Aorta (tissue), 5 donors: Measurements from ENCODE around the gene CELSR1. TPM values are rescaled to one million over a fixed set of nuclear protein-coding genes. Genes with fewer than 3 reads are reported as not detected.
A peak's percentile ranks its signal among the peaks of the same experiment; 100 is the strongest.

ENCODE experiments used
- ATAC-seq: fragments of 200-7000 bp; cut with Tn5 transposase; one replicate; pipeline ENCODE4 v1.9.1; 2022; ENCODE audit warnings: moderate library complexity; ENCODE audit not compliant: low FRiP score
- DNase-seq, 2 donors: peaks; one replicate each; pipeline ENCODE4 v3.0.0-alpha.2; 2020
- H3K27ac ChIP-seq, 2 donors: one replicate each; pipeline ENCODE4 v1.5.1; 2013; ENCODE audit warnings: low read length in 2 of 2, mild to moderate bottlenecking in 2 of 2, moderate library complexity in 2 of 2, control low read depth in 1 of 2, inconsistent platforms in 1 of 2, low read depth in 1 of 2
- H3K27me3 ChIP-seq, 2 donors: one replicate each; pipeline ENCODE4 v1.6.1; 2013; ENCODE audit warnings: control low read depth in 1 of 2, low read length in 1 of 2, mild to moderate bottlenecking in 1 of 2, moderate library complexity in 1 of 2; ENCODE audit not compliant: insufficient read depth in 2 of 2, control insufficient read depth in 1 of 2
- H3K36me3 ChIP-seq, 2 donors: one replicate each; pipeline ENCODE4 v1.6.1; 2013; ENCODE audit warnings: control low read depth in 1 of 2, low read length in 1 of 2, mild to moderate bottlenecking in 1 of 2; ENCODE audit not compliant: insufficient read depth in 2 of 2, control insufficient read depth in 1 of 2
- H3K4me1 ChIP-seq, 2 donors: one replicate each; pipeline ENCODE4 v1.6.1; 2013; ENCODE audit warnings: low read length in 2 of 2, control low read depth in 1 of 2, mild to moderate bottlenecking in 1 of 2, moderate library complexity in 1 of 2; ENCODE audit not compliant: insufficient read depth in 2 of 2, control insufficient read depth in 1 of 2
- H3K4me3 ChIP-seq, 2 donors: one replicate each; pipeline ENCODE4 v1.5.1; 2013; ENCODE audit warnings: low read length in 2 of 2, control low read depth in 1 of 2, mild to moderate bottlenecking in 1 of 2
- H3K9me3 ChIP-seq: one replicate; pipeline ENCODE4 v1.6.1; 2013; ENCODE audit warnings: mild to moderate bottlenecking, low read length; ENCODE audit not compliant: control insufficient read depth
- WGBS, 2 donors: extraction: QIAGEN DNeasy Blood & Tissue Kit; methylation state at CpG; one replicate each; pipeline ENCODE4 v1.1.7; 2013; 5-methylcytosine and 5-hydroxymethylcytosine counted together
- intact Hi-C, 2 donors: fragments of 100-400 bp; cut with DNase I; formaldehyde crosslinking; loops; one replicate each; pipeline versions ENCODE4 v1.14.2 to v1.15.0; 2022
- polyA plus RNA-seq, 2 donors: library from polyadenylated mRNA; stranded (reverse); fragments of 200-250 nt; gene quantifications; one replicate each; pipeline ENCODE4 v1.2.3, GENCODE V29; 2013
- total RNA-seq, 2 donors: library from RNA; stranded (reverse); fragmentation: NEBNext Ultra II Directional; extraction: Animal tissue kit (Norgen Biotek cat#: 25700); gene quantifications; one replicate each; pipeline ENCODE4 v1.2.1, GENCODE V29; 2021
- donor health status: healthy with polysubstance abuse.
- donor health status: Bipolar disorder and iron deficiency.
- donor health status: DM: no; HTN: no; CAD: no.
- donor health status: DM: no; HTN: no; CAD: no.
- donor health status: DM: yes; HTN: yes; CAD: no.

Gene CELSR1
- total and polyA plus RNA-seq, 4 donors: 0.15 to 3.0 (median 1.3) TPM

DNA sequence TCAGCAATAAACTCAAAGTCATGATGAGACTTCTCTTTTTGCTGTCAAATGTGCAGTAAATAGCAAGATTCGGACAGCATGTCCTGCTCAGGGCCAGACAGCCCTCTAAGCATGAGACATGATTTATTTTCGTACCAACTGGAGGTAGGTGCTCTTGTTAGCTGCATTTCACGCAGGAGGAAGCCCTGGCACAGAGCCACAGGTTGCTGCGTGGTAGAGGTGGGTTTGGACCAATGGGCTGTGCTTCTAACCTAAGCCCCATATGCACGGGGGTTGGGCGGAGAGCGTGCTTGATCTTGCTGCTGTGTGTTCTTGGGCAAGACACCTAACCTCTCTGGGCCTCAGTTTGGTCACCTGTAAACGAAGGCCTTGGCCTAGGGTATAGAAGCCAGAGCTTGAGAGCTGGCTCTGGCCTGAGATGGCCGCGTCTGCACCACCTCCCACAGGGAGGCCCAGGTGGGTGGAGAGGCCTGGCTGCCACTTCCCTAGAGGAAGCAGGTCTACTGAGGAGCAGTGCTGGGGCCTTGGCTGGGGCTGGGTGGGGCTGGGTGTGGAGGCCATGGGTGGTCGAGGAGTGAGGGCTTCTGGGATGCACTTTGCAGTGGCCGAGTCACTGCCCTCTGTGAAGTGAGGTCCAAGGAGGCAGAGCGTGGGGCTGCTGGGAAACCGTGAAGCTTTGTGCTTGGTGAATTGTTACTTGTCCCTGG, 44.3 kb upstream of the CELSR1 start:
- Histone ChIP-seq H3K4me1 (no peaks in the 10 kb centered on the region), H3K36me3 (no peaks in the 10 kb centered on the region), H3K9me3 (no peaks in the 10 kb centered on the region), H3K27me3 (no peaks in the 10 kb centered on the region), H3K27ac (no peak overlapping the region), H3K4me3 (no peak overlapping the region)
- 85 to 88% methylated on average over 14 of the region's 14 CpGs for WGBS, 2 donors
- DNase-seq (peak; percentile 44 to 76), ATAC-seq (no peak)
- intact Hi-C loops: no loop called here

GRCh38 chr22:46580940-46581537, 43.6 kb upstream of the CELSR1 start:
- intact Hi-C loops: no loop called here
- ATAC-seq (no peak), DNase-seq (peak in 1 of 2 donors; percentile 21)
- Histone ChIP-seq H3K4me3 (no peak overlapping the region), H3K27ac (no peak overlapping the region), H3K27me3 (no peaks in the 10 kb centered on the region), H3K4me1 (no peaks in the 10 kb centered on the region), H3K36me3 (no peaks in the 10 kb centered on the region), H3K9me3 (no peaks in the 10 kb centered on the region)
- 89 to 90% methylated on average over 12 to 13 of the region's 13 CpGs for WGBS, 2 donors

DNA sequence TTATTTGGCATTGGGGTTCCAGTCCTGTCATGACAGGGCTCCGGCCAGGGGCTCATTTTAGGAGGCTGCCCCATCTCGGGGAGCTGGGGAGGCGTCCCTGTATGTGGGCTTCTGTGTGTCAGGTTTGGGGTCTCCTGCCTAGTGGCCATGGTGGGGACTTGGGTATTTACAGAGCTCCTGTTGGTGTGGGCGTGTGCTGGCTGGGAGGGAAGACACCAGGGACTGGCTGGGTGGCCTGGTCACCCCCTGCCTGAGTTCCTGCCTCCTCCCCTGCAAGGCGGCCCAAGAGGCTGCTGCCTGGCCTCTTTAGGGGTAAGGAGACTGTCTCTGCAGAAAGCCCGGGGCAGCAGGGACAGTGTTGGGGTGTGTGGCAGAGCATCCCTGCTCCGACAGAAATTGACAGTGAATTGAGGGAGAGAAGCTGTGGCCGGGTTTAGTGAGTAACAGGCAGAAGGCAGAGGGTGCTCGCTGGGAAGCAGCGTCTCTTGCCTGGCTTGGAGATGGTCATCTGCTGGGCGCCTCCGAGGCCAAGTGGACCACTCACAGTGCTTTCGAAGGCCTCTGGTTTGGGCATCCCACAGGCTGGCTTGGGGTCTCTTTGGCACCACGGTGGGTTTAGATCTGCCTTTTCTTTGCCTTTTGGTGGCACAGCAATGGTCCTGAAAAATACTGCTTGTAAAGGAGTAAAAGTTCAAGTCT, 42.5 kb upstream of the CELSR1 start:
- no peak for ATAC-seq
- no peaks in the 10 kb centered on the region for H3K36me3 ChIP-seq
- WGBS, 2 donors: 85 to 93% methylated on average over 13 to 14 of the region's 14 CpGs
- no peak overlapping the region for H3K27ac ChIP-seq
- no peak overlapping the region for H3K4me3 ChIP-seq
- no peaks in the 10 kb centered on the region for H3K27me3 ChIP-seq
- no peaks in the 10 kb centered on the region for H3K9me3 ChIP-seq
- DNase-seq: peak; percentile 32 to 59
- intact Hi-C loops: loop anchor here in 1 of 2 donors (5.0 to 10.0 kb wide), 2 partner anchors 102 to 155 kb away; partner anchors contain the start of gene CERK
- no peaks in the 10 kb centered on the region for H3K4me1 ChIP-seq

DNA sequence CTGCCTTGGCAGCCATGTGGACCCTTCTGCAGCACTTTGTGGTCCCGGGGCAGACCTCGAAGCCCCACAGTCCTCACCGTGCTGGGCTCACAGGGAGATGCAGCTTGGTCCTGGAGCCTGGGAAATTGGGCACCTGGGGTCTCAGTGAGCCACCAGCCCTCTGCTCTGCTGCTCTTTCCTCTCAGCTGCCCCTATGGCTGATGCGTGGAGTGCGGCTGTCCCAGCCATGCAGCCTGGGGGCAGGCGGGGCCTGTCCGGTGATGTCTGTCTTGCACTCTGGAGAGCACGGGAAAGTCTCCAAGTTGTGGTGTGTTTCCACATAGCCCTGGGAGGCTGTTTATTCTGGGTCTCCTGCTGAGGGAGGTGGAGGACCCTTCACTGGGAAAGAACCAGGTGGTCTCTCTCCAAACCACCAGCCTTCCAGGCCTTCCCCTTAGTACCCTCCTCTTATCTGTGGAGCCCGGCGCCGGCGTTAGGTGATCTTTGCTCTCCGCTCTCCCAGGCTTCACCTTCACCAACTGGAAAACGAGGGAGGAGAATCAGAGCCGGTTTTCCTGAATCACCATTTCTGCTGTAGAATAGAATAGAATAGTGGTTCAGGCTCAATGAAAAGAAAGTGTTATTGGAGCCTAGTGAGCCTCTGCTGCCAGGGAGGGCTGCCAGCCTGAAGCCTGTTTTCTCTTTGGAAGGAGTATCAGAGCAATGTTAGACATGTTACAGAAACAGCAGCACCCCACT, 41.6 kb upstream of the CELSR1 start:
- Histone ChIP-seq H3K4me3 (no peak overlapping the region), H3K27me3 (no peaks in the 10 kb centered on the region), H3K4me1 (no peaks in the 10 kb centered on the region), H3K9me3 (no peaks in the 10 kb centered on the region), H3K36me3 (no peaks in the 10 kb centered on the region), H3K27ac (no peak overlapping the region)
- intact Hi-C loops: loop anchor here in 1 of 2 donors (5.0 to 10.0 kb wide), 2 partner anchors 103 to 156 kb away; partner anchors contain the start of gene CERK
- peak; percentile 52 for ATAC-seq
- WGBS, 2 donors: 56 to 60% methylated on average over 15 of the region's 15 CpGs
- peak in 1 of 2 donors; percentile 58 for DNase-seq

- ATAC-seq (no peak), DNase-seq (peak; percentile 47 to 73)
- Histone ChIP-seq H3K27me3 (no peaks in the 10 kb centered on the region), H3K27ac (no peak overlapping the region), H3K4me1 (no peaks in the 10 kb centered on the region), H3K9me3 (no peaks in the 10 kb centered on the region), H3K36me3 (no peaks in the 10 kb centered on the region), H3K4me3 (no peak overlapping the region)
- intact Hi-C loops: loop anchor here in 1 of 2 donors (5.0 to 10.0 kb wide), 2 partner anchors 104 to 156 kb away; partner anchors contain the start of gene CERK
- WGBS, 2 donors: 67 to 71% methylated on average over 9 of the region's 9 CpGs
Measured at GRCh38 chr22:46578251-46578823, 40.9 kb upstream of the CELSR1 start.

DNA sequence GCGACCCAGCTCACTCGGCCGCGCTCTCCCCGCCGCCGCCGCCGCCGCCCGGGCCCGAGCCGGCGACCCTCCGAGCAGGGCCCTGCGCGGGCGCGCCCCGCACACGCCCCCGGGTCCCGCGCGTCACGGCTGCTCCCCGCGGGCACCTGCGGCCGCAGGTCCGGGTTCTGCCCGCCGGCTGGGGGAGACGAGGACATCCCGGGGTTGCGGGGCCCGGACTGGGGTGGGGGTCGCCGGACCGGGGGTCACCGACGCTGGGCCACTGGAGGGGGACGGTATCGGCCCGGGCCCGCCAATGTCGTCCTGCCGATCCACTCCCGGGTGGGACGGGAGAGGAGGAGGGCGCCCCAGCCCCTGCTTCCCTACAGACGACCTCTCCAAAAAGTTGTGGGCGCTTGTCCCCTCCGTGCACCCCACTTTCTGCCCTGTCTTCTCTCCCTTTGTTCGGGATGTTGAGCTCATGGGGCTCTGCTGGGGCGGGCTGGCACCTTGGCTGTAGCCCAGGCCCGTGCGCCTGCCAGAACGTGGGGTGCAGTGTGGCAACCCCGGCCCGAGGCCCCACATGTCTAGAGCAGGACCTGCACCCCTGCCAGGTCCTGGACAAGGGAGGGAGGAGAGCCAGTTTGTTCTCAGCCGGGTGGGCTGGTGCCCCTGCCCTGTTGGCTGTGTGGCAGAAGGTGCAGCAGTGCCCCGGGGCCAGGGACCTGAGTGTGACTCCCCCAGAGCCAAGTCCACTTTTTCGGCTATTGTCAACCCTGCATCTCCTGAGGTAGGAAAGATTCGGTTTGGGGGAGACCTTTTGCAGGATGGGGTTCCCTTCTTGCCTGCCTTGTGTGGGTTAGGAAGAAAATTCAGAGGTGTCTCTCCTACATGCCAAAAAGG, 40.2 kb upstream of the CELSR1 start:
- DNase-seq (peak; percentile 54 to 79), ATAC-seq (no peak)
- H3K36me3 ChIP-seq: no peaks in the 10 kb centered on the region
- no peaks in the 10 kb centered on the region for H3K4me1 ChIP-seq
- no peak overlapping the region for H3K27ac ChIP-seq
- no peaks in the 10 kb centered on the region for H3K9me3 ChIP-seq
- H3K4me3 ChIP-seq: peak overlapping the region; percentile 77 to 78
- intact Hi-C loops: loop anchor here in 1 of 2 donors (5.0 to 10.0 kb wide), 2 partner anchors 105 to 157 kb away; partner anchors contain the start of gene CERK
- H3K27me3 ChIP-seq: no peaks in the 10 kb centered on the region
- 3 to 4% methylated on average over 32 to 65 of the region's 65 CpGs for WGBS, 2 donors

DNA sequence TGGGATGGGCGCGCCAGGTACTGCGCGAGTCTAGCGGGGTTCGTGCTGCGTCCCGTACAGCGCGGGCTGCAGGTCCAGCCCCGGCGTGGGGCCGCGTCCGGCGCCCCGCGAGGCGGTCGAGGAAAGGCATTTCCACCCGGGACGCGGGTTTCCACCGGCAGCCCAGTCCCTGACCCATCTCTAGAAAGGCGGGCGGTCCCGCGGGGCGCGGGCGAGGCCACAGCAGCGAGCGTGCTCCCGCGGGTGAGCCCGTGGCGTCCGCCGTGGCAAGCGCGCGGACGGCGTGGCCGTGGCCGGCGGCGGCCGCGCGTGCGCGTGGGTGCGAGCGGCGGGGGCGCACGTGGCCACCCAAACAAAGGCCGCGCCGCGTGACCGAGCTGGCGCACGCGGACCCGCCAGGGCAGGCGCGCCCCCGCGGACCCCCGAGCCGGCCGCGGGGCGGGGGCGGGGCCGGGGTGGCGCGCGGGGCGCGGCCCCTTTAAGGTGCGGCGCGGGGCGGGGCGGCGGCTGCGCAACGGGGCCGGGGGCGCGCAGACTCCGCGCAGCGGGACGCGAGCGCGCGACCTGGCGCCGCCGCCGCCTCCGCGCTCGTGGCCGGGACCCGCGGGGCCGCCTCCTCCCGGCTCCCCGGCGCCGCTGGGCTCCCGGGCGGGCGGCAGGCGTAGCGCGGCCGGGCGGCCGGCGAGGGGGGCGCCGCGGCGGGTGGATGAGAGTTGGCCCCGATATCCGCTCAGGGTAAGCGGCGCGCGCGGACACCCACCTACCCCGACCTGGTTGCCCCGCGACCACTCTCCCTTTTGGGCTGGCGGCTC, 39.3 kb upstream of the CELSR1 start:
- H3K4me1 ChIP-seq: no peaks in the 10 kb centered on the region
- no peaks in the 10 kb centered on the region for H3K27me3 ChIP-seq
- H3K36me3 ChIP-seq: no peaks in the 10 kb centered on the region
- H3K4me3 ChIP-seq: peak overlapping the region; percentile 77 to 78
- no peak overlapping the region for H3K27ac ChIP-seq
- no peaks in the 10 kb centered on the region for H3K9me3 ChIP-seq
- 1 to 2% methylated on average over 34 to 142 of the region's 142 CpGs for WGBS, 2 donors
- intact Hi-C loops: loop anchor here in 1 of 2 donors (5.0 to 10.0 kb wide), 2 partner anchors 106 to 158 kb away; partner anchors contain the start of gene CERK
- ATAC-seq (peak; percentile 37), DNase-seq (peak; percentile 68 to 82)
